KMS-11 (cell line): ENCODE results near the gene VPS4A.

Source experiments
- H2AFZ ChIP-seq: fragments of 200-600 bp; sonication (generic); 2 replicates; pipeline ENCODE4 v1.6.1; 2016; ENCODE audit warnings: antibody characterized with exemption, mixed run types, low read depth
- H3K27ac ChIP-seq: fragments of 200-600 bp; sonication (generic); 2 replicates; pipeline ENCODE4 v1.6.1; 2016; ENCODE audit warnings: mild to moderate bottlenecking, mixed run types
- H3K27me3 ChIP-seq: fragments of 200-600 bp; sonication (generic); 2 replicates; pipeline ENCODE4 v1.6.1; 2017; ENCODE audit warnings: mild to moderate bottlenecking, low read depth, mixed run types, moderate library complexity; ENCODE audit not compliant: insufficient read depth
- H3K36me3 ChIP-seq: fragments of 200-600 bp; sonication (generic); 2 replicates; pipeline ENCODE4 v1.6.1; 2017; ENCODE audit warnings: mild to moderate bottlenecking, mixed run types; ENCODE audit not compliant: insufficient read depth
- H3K4me1 ChIP-seq: fragments of 200-600 bp; sonication (generic); 2 replicates; pipeline ENCODE4 v1.6.1; 2016; ENCODE audit warnings: mild to moderate bottlenecking, low read depth, mixed run types; ENCODE audit not compliant: poor library complexity, severe bottlenecking
- H3K4me2 ChIP-seq: fragments of 200-600 bp; sonication (generic); 2 replicates; pipeline ENCODE4 v1.7.0; 2016; ENCODE audit warnings: mild to moderate bottlenecking, mixed run types
- H3K4me3 ChIP-seq: fragments of 200-600 bp; sonication (generic); IDR thresholded peaks from 2 replicates; pipeline ENCODE4 v1.6.1; 2017; ENCODE audit warnings: low read depth, low read length, mixed read lengths; ENCODE audit not compliant: insufficient read depth
- H3K79me2 ChIP-seq: fragments of 200-600 bp; sonication (generic); 2 replicates; pipeline ENCODE4 v1.6.1; 2016; ENCODE audit warnings: low read depth, mixed run types; ENCODE audit not compliant: insufficient read depth
- H3K9ac ChIP-seq: fragments of 200-600 bp; sonication (generic); 2 replicates; pipeline ENCODE4 v1.6.1; 2016; ENCODE audit warnings: mild to moderate bottlenecking, mixed run types
- H4K20me1 ChIP-seq: fragments of 200-600 bp; sonication (generic); 2 replicates; pipeline ENCODE4 v1.6.1; 2016; ENCODE audit warnings: mild to moderate bottlenecking, mixed run types; ENCODE audit not compliant: insufficient read depth
- TF ChIP-seq, protein P1 (sequence below): fragments of 200-600 bp; sonication (generic); conservative IDR thresholded peaks from 2 replicates; pipeline ENCODE4 v1.6.1; 2017; ENCODE audit warnings: low read depth, mild to moderate bottlenecking, antibody characterized with exemption, low read length, moderate library complexity, mixed read lengths

Gene VPS4A

DNA sequence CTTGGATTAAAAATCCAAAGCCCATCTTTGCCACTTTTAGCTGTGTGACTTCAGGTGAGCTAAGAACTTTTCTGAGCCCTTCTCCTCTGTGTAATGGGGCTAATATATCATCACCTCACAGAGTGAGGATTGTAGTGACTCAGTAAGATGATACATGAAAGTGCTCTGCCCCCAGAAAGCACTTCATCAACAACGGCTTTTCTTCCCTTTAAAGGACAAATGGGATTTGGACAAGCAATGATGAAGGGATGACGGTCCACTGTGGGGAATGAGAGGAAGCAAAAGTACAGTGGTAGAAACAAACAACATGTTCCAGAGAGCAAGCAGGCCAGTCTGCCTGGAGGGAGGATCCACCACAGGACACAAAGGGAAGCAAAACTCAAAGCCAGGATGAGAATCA is 54.8 kb downstream of the VPS4A start:
- H3K36me3 ChIP-seq: no peaks in the 10 kb centered on the region; the same call in 1 of the 2 replicates
- no peak overlapping the region for H3K27ac ChIP-seq
- TF ChIP-seq, protein P1, sequence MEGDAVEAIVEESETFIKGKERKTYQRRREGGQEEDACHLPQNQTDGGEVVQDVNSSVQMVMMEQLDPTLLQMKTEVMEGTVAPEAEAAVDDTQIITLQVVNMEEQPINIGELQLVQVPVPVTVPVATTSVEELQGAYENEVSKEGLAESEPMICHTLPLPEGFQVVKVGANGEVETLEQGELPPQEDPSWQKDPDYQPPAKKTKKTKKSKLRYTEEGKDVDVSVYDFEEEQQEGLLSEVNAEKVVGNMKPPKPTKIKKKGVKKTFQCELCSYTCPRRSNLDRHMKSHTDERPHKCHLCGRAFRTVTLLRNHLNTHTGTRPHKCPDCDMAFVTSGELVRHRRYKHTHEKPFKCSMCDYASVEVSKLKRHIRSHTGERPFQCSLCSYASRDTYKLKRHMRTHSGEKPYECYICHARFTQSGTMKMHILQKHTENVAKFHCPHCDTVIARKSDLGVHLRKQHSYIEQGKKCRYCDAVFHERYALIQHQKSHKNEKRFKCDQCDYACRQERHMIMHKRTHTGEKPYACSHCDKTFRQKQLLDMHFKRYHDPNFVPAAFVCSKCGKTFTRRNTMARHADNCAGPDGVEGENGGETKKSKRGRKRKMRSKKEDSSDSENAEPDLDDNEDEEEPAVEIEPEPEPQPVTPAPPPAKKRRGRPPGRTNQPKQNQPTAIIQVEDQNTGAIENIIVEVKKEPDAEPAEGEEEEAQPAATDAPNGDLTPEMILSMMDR: no peak
- H3K4me3 ChIP-seq: no peak overlapping the region
- no peaks in the 10 kb centered on the region for H3K79me2 ChIP-seq
- H4K20me1 ChIP-seq: no peaks in the 10 kb centered on the region
- no peak overlapping the region for H2AFZ ChIP-seq
- no peaks in the 10 kb centered on the region for H3K27me3 ChIP-seq
- H3K9ac ChIP-seq: no peak overlapping the region
- no peak overlapping the region for H3K4me2 ChIP-seq
- H3K4me1 ChIP-seq: no peaks in the 10 kb centered on the region

DNA sequence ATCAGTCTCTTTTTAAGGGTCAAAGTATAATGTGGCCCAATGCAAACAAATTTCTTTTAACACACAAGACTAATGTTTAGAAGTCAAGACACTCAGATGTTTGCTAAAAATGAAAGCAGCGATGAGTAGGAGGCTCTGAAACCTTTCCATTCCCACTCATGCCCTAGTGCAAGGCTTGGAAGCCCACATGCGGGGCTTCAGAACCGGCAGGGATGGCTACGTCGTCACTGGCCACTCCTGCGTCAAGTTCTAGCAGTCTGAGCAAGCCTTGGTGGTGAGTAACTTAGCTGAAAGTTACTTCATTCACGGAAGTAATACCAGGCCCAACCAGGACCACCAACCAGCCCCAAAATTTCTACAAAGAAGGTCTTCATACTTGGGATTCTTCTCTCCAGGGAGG is 55.3 kb downstream of the VPS4A start:
- TF ChIP-seq, protein P1: no peak
- Histone ChIP-seq H4K20me1 (no peaks in the 10 kb centered on the region), H3K27me3 (no peaks in the 10 kb centered on the region), H3K4me3 (no peak overlapping the region), H3K27ac (no peak overlapping the region), H3K36me3 (no peaks in the 10 kb centered on the region; the same call in 1 of the 2 replicates), H3K9ac (no peak overlapping the region), H3K4me1 (no peaks in the 10 kb centered on the region), H2AFZ (no peak overlapping the region), H3K4me2 (no peak overlapping the region), H3K79me2 (no peaks in the 10 kb centered on the region)

DNA sequence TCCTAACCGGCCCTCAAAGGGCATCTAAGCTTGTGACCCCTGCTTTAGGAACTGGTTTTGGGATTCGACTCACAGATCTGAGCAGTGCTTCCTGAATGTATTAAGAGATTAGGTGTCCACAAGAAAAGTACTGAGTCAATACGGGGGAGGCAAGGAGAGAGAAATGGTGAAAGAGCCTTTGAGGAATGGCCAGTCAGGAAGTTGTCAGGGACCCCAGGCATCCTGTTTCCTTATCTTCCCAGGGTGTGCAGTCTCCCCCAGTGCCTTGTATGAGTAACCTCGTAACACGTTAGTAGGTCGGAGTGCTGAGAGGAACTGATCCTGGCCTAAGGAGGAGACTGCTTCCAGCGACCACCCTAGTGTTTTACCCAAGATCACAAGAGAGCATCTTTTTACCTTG is 56.8 kb downstream of the VPS4A start:
- Histone ChIP-seq H3K79me2 (no peaks in the 10 kb centered on the region), H3K4me1 (no peaks in the 10 kb centered on the region), H3K4me2 (no peak overlapping the region), H4K20me1 (no peaks in the 10 kb centered on the region), H3K9ac (no peak overlapping the region), H3K36me3 (no peaks in the 10 kb centered on the region; the same call in 1 of the 2 replicates), H3K27me3 (no peaks in the 10 kb centered on the region), H2AFZ (no peak overlapping the region), H3K27ac (no peak overlapping the region), H3K4me3 (no peak overlapping the region)
- TF ChIP-seq, protein P1: no peak

DNA sequence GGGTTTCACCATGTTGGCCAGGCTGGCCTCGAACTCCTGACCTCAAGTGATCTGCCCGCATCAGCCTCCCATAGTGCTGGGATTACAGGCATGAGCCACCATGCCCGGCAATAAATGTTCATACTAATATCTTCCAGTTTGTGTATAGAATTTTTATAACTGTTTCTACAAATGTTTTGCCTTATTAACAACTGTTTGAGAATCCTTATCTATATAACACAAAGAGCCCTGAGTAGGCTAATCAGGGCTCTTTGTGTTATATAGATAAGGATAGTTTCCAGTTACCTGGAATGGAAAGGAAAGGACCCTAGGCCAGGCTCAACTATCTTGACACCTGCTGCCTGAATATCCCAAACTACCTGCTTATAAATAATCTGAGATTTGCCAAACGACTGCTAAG is 57.7 kb downstream of the VPS4A start:
- H3K27me3 ChIP-seq: no peaks in the 10 kb centered on the region
- TF ChIP-seq, protein P1: no peak
- H3K79me2 ChIP-seq: no peaks in the 10 kb centered on the region
- no peak overlapping the region for H3K4me3 ChIP-seq
- H3K4me2 ChIP-seq: no peak overlapping the region
- H3K9ac ChIP-seq: no peak overlapping the region
- H3K4me1 ChIP-seq: no peaks in the 10 kb centered on the region
- H4K20me1 ChIP-seq: no peaks in the 10 kb centered on the region
- no peaks in the 10 kb centered on the region; the same call in 1 of the 2 replicates for H3K36me3 ChIP-seq
- H2AFZ ChIP-seq: no peak overlapping the region
- H3K27ac ChIP-seq: no peak overlapping the region
